NCI-H187 (cell line): ENCODE data around the gene TRIM8.

Source experiments
- DNase-seq, 2 experiments: peaks; one replicate each; lab custom pipeline; 2025; lab: John Stamatoyannopoulos, UW

TRIM8 gene

DNA sequence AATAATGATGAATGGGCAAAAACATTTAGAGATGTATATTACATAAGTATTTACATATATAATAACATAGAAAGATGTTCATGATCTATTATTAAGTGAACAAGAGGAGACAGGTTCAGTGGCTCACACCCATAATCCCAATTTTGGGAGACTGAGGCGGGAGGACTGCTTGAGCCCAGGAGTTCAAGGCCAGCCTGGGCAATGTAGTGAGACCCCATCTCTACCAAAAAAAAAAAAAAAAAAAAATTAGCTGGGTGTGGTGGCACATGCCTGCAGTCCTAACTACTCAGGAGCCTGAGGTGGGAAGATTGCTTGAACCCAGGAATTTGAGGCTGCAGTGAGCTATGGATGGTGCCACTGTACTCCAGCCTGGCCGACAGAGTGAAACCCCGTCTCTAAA, 57.5 kb downstream of the TRIM8 start:
- no peak for DNase-seq

DNA sequence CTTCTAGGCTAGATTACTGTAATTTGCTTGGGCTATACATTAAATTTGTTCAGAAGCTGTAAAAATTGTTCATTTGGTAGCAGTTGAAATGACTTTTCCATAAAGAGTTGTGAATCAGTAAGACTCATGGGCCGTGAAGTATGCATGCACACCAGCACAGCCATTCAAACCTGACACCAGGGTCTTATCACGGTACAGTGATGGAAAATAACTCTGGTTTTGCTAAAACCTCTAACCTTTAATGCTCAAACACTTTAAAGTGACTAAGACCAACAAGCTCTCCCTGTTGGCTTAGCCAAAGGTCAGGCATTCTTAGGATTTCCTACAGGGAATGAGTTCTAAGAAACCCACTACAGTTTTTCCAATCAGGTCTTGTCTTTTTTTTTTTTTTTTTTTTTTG, 58.5 kb downstream of the TRIM8 start:
- no peak for DNase-seq

DNA sequence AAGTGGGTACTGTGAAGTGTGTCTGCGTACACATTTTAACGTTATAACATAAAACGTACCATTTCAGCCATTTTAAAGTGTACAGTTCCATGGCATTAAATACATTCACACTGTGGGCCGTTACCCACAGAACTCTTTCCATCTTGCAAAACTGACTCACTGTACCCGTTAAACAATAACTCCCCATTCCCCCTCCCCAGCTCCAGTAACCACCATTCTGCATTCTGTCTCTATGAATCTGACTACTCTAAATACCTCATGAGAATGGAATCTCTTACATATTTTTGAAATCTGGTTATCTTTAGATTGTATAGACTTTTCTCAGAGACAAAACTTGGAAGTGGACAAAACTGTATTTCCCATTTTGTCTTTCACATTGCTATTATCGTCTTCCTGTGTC, 60.6 kb downstream of the TRIM8 start:
- DNase-seq = no peak

DNA sequence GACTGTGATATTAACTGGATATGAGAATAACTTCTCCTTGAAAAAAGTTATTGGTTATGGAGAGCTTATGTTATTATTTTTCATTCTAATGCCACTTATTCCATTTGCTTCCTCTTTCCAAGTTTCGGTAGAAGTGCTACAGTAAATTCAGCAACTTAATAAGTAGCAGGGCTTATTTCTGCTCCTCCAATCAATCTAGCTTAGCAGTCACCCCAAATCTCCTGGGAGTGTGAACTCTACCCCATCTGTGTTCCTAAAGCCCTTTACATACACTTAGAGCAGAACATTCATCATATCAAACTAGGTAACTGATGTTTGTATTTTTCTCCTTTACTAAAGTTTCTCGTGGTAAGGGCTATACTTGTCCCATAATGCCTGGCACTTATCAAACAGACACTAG, 61.3 kb downstream of the TRIM8 start:
- DNase-seq = no peak
